Hepatocyte (in vitro differentiated cells): ENCODE results near the gene ACRV1.

Source experiments
- CTCF ChIP-seq: fragments of 200-600 bp; sonication (generic); IDR thresholded peaks from 2 replicates; pipeline ENCODE4 v1.5.1; 2016; ENCODE audit warnings: antibody characterized with exemption, mild to moderate bottlenecking; ENCODE audit not compliant: poor library complexity
- EZH2phosphoT487 ChIP-seq: fragments of 200-600 bp; sonication (generic); IDR thresholded peaks from one replicate; pipeline ENCODE4 v1.6.1; 2018; ENCODE audit warnings: antibody characterized with exemption, mild to moderate bottlenecking, low read depth, moderate library complexity; ENCODE audit not compliant: unreplicated experiment, severe bottlenecking

- TF ChIP-seq CTCF (no peak), EZH2phosphoT487 (no peak)
These were observed 5.5 kb downstream of the ACRV1 start for GRCh38 chr11:125675196-125675595.
